Amniotic epithelial cell (primary cell): ENCODE results near the gene TREX2.

Source experiments
- DNase-seq: peaks from one replicate; pipeline ENCODE4 v3.0.0-alpha.2; 2010; ENCODE audit warnings: low read depth

The TREX2 gene

DNA sequence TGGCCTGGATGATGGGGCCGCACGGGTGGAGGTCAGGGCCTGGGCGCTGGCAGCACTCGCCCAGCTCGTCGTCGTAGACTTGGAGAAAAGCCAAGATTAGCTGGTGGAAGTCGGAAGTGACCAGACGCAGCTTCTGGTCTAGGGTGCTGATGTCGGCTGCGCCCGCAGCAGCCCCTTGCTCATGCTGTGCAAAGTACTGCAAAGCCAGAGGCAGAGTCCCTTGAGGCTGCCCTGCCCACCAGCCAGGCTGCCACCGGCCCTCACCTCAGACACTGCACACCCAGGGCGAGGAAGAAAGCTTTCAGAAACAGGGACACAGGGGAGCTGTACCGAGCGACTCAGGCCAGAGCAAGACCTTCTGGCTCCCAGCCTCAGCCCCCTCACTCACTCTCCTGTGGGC is 9.7 kb upstream of the TREX2 start:
- no peak for DNase-seq

DNA sequence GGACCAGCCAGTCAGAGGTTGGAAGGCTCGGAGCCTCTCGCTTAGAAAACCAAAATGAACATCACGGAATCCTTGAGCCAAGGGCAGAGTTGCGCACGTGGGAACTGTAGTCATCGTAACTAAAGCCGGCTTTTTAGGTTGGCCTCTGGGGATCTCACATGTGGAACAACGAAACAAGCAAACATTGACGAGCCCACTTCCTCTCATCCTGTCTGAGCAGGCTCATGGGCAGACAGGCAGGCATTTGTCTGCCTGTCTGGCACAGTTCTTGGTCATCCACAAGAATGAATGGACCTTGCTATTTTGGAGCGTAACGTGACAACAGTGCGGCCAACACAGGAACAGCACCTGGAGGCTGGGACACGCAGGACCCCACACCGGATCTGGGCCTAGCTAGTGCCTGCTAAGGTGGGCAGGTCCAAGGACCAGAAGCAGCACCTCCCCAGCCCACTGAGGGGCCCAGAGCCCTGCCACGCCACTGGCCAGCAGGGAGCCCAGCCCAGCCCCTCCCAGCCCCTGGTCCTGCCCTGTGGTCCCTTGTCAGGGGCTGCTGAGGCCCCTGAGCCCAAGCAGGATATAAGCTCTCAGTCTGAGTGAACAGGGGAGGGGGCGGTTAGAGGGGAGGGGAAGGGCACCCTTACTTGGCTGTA is 9.2 kb upstream of the TREX2 start:
- no peak for DNase-seq

DNA sequence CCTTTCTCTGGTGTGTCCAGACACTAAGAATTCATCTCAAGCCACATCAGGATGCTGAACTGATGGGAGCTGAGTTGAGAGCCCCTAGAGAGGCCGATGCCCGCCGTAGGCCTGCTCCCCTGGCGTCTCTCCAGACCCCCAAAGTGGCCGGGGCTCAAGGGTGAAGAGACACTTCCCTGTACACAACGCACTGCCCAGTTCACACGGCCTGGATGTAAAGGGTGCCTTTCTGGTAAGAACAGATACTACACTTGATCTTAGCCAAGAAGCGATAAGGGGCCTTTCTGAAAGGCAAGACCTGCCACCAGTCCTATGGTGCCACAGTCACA is 5.1 kb upstream of the TREX2 start:
- no peak for DNase-seq

DNA sequence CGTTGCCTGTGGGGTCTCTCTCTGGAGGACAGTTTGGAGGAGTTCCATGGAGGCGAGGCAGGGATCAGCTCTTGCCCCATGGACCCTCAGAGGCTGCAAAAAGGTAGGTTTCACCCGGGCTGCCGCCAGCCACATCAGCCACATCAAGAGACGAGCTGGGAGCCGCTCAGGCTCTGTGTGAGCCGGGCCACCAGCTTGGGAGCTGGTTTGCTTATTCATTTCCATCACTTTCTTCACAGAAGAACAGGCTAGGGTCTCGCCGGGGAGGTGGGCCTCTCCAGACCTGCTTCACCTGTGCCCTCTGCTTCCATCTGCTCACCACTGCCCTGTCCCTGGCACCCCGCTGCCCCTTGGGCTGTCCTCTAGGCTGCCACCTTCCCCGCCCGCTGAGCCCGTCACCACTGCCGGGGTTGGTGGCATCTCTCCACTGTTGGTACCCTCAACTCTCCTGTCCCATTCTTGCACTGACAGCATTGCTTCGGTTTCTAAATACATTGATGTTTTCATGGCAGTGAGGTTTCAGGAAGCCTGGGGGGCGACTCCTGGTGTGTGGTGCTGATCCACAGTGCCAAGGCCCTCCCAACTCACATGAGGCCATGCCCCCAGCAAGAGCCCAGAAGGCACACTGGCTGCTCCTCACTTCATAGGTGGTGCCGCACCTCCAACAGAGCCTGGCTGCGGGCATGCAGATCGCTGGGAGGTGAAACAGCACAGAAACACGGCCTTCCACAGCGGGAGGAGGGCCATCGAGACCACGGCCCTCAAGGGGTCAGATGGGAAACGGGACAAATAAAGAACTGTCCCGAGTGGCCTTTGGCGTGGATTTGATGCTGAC is 4.5 kb upstream of the TREX2 start:
- DNase-seq, result no peak

DNA sequence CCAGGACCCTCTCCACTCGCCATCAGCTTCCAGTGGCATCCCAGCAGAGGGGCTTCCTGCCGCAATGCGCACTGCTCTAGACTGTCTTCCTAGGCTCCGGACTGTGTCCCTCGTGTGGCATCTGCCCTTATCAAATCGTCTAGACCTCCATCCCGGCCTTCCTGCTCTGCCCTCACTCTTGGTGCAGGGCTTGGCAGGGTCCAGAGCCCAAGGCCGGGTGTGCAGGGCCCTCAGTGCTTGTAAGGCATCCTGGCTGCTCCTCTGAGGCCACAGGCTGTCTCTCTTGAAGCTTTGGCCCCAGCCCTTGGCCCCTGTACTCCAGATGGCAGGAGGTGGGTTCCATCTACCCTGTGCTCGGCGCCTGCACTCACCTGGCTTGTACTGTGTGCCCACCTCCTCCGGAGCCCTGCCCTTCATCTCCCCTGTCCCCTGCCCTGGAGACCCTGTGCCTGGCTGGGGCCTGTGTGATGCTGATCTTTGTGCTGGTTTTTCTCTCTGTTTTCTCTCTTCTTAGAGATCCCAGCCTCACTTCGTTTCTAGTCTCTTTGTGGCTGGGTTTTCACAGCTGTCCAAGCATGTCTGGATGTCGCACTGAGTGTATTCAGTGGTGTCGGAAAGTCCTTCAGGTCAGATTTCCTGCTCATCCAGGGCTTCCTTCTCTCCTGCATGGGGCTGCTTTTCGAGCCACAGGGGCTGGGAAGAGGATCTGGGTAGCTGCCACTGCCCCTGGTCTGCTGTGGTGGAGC is 3.7 kb upstream of the TREX2 start:
- DNase-seq, result no peak

DNA sequence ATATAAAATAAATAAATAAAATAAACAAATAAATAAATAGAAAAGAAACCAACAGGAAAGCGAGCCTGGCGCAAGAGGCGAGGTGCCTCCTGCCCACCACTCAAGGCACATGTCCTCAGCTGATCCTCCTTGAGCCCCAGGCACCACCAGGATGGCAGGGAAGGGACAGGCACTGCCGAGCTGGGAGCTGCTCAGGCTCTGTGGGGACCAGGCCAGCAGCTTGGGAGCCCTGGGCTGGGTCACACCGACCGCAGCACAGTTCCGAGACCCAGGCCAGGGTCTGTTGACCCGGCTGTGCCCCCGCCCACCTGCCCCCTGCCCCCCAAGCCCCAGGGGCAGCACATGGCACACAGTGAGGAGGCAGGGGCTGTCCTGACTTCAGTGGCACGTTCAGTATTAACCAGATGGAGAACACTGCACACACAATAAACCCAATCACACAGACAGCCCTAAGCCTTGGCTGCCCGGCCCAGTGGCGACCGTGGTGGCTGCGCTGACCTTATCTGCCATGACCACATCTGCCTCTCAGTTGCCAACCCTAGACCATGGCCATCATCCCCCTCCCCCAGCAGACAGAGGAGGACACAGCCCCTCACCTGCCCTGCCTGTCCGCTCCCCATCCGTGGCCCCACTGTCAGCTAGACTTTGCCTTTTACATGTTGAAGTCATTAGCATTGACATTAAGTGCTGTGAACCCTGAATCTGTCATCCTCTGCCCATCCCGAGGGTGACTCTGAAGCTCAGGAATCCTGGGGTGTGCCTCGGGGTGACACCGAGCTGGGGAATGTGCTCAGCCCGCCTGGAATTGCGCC is 2.9 kb upstream of the TREX2 start:
- DNase-seq, result no peak

DNA sequence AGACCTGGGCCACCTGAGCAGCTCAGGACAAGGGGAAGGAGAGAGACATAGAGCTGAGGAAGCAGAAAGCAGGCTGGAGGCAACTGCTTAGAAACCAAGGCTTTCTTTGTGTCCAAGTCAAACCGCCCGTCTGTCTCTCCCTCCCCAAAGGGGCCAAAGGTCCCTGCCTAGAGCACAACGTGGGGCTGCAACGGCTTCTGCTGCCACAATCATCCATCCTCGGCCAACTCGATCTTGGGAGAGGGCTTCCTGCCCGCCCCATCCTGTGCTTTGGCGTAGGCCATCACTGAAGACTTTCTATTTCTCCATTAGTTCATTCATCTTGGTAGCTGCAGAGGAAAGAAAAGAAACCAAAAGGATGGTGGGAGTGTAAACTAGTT is 1.7 kb upstream of the TREX2 start:
- DNase-seq, result no peak

DNA sequence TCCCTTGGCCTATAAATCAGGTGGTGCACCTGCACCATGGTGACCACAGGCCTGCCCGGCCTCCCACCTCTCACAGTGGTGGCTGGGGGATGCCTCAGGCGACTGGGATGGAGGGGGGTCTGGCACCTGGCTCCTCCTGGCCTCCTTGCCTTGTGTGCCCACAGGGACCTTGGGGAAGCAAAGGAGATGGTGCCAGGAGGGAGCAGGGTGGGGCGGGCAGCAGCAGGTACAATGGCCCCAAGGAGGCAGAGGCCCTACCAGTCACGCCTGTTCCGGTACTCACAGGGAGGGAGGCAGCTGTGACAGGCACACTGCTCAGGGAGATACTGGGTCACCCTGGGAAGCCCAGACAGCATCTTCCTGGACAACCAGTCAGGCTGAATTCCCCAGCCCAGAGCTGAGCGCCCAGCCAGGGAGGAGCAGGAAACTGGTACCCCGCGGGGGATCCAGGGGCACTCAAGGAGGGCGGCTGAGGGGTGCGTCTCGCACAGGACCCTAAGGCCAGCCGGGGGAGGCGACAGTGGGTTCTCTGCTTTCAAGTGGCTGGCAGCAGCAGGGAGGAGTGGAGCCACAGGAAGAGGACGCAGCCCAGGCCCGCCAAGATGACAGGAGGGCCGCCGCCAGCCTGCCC is 1.2 kb upstream of the TREX2 start:
- no peak for DNase-seq

DNA sequence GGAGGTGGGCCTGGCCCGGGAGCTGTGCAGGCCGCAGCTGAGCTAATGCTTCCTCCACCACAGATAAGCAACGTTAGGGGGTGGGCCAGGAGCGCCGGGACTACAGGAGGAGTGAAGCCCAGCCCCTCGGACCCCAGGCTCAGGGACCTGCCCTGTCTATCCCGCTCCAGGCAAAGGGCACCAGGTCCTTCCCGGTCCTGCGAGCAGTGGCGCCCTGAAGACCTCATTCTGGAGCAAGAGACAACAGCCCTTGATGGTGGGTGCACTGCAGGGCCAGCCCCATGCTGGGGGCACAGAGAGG is 730 bp upstream of the TREX2 start:
- no peak for DNase-seq

DNA sequence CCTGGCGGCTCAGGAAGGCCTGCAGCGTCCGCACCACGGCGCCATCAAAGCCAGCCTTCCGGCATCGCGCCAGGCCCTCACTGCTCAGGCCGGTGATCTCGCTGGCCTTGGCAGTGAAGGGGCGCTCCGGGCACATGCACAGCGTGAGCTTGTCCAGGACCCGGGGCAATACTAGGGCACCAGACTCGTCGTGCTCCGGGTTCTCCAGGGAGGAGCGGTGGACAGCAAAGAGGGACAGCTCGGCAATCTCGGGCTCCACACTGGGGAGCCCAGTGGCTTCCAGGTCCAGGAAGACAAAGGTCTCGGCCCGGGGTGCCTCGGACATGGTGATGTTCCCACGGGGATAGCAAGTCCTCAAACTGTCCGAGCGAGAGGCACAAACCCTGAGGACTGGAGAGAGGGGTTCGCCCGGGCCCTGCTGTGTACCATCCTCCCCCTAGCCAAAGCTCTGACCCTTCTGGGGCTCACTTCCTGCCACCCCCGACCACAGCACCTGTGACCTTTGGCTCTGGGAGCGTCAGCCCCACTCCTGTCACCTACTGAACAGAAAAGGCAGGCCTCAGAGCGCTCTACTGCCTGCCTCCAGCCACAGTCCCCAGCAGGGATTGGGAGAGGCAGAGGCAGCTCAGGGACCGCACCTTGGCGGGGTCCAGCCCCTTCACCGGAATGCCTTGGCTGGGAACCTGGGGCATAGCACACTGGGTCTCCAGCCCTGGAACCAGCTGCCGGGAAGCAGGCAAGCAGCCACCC is 575 bp downstream of the TREX2 start:
- no peak for DNase-seq

DNA sequence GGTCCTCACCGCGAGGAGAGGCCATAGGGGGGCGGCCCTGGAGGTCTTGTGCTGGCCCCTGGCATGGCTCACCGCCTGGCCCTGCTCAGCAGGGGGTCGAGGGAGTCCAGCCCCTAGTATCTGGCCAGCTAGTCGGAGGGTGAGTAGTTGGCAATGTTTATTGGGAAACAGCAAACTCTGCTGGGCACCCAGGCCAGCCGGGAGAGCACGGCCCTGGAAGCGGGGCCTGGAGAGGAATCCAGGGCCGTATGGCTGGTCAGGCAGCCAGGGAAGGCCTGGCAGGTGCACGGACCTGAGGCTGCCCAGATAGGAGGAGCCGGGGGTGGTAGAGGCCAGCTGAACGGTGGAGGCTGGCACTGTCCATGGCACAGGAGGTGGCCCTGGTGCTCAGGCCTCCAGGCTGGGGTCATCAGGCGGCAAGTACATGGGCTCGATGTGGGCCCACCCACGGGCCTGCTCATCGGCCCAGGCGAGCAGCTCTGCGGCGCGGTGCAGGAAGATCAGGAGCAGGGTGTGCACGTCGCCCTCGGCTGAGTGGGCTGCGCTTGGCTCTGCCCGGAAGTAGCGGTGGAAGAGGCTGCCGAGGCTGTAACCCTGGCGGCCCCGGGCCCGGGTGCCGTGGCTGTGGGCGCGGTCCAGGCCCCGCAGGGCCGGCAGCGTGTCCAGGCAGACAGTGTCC is 1.4 kb downstream of the TREX2 start:
- DNase-seq, result no peak

DNA sequence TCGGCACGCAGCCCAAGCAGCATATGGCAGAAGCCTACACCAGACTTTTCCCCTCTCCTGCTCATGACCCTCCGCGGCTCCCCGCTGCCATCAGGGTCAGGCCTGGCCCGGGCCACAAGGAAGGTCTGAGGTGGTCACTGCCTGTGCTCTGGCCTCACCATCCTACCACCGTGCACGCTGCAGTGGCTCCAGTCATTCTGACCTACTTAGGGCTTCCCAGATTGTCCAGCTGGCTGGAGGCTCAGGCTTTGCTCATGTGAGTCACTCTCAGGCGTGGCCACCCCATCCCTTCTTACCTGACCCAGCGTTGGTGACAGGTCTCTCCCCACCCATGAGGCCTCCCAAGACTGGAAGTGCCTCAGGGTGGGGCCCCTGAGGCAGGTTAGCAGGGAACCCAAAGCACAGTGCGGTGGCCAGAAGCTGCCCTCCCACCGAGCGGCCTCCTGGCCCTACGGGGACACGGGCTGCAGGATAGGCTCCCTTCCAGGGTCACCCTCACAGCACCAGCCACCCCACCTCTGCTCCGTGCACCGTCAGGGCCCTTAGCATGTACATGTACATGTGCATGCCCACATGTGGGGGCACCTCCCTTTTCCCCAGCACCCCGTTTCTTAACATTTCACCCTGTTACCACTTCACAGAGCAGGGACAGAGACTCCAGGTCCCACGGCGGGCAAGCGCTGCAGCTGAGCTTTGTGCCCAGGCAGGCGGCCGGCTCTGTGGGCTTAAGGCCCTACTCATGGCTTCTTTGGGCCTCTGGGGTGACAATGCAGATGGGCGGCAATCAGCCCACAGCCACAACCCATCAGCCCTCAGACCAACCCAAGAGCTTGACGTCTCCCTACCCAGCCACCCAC is 2.2 kb downstream of the TREX2 start:
- DNase-seq, result no peak

DNA sequence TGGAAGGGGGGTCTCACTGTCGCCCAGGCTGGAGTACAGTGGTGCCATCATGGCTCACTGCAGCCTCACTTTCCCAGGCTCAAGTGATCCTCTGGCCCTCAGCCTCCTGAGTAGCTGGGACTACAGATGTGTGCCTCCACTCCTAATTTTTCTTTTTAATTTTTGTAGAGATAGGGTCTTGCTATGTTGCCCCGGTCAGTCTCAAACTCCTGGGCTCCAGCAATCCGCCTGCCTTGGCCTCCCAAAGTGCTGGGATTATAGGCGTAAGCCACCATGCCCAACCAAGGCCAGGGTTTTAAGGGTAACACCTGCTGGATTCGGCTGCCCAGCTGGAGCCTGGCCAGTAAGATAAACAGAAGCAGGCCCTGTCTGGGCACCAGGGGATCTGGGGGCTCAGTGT is 3.4 kb downstream of the TREX2 start:
- DNase-seq, result no peak

DNA sequence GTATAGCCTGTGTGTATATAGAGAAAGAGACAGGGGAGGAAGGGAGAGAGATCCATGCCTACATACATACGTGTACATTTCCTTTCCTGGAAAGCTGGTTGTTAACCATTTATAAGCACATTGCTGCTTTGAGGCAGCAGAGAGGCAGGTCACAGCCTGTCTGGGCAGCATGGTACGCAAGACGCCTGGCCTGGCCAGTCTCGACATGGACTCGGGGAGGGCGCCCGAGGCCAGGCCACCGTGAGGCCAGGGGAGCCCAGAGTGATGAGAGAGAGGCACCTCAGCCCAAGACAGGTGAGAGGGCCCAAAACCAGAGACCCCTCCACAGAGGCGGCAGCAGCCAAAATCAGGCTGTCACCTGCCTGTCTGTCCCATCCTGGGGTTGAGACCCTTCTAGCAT is 3.9 kb downstream of the TREX2 start:
- no peak for DNase-seq

DNA sequence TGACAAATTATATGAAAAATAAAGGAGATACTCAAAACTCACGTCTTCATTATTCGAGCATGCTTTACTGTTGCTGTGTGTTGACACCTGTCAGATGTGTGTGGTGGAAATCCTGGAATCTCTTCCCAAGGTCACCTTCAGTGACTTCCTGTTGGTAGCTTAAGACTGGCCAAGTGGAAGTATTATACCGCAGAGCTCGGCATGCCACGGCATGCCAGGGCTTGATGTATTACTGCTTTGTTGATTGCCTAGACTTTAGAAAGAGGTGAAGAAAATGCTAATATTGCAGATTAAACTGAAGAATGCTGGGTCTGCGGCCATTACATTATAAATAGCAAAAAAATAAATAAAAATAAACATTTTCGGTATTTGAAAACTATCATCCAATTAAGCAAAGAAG is 4.6 kb downstream of the TREX2 start:
- no peak for DNase-seq

DNA sequence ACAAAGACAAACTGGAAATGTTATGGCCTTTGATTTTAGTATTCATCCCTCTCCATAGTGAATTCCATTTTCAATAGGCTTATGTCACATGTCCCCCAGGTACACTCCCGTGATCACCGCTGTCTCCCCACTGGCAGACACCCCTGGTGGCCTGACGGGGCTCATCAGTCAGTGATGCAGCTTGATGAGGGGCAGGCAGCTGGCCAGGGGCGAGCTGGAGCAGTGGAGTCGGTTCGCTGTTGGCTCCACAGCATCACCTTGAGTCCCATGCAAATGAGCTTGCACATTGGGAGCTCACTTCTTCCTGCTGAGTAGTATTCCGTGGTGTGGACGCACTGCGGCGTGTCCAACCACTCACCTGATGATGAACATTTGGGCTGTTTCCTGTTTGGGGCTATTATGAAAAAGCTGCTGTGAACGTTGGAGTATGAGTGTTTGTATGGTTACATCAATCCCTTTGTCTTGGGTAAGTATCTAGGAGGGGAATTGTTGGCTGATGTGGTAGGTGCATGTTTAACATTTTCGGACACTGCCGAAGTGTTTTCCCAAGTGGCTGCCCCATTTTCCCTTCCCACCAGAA is 5.2 kb downstream of the TREX2 start:
- no peak for DNase-seq

DNA sequence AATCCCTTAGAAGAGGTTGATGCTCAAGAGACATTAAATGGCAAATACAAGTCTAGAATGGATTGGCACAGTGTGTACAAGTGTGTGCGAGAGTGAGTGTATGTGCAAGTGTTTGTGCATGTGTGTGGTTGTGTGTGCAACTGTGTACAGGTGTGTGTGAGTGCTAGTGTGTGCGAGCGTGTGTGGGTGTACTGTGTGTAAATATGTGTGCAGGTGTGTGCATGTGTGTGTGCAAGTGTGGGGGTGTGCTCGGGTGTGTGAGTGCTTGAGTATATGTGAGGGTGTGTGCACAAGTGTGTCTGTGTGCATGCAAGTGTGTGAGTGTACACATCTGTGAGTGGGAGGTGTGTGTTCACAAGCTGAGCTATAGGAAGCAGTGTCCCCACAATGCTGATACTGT is 5.9 kb downstream of the TREX2 start:
- DNase-seq, result no peak

DNA sequence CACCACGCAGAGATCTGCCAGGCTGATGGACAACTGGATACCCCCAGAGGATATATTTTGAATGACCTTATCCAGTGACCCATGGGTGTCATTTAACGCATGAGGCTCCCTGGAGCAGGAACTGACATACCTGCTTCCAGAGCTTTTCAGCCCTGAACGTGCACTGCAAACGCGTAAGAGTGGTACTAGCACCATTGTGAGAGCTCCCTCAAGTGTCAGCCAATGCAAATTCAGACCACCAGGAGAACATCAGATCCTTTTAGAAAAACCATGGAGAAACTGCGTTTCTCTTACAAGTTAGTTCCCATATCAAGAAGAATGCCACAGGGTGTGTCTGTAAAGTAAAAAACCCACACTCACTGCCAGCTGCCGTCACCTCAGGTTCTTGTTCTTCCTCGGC is 7.3 kb downstream of the TREX2 start:
- no peak for DNase-seq

DNA sequence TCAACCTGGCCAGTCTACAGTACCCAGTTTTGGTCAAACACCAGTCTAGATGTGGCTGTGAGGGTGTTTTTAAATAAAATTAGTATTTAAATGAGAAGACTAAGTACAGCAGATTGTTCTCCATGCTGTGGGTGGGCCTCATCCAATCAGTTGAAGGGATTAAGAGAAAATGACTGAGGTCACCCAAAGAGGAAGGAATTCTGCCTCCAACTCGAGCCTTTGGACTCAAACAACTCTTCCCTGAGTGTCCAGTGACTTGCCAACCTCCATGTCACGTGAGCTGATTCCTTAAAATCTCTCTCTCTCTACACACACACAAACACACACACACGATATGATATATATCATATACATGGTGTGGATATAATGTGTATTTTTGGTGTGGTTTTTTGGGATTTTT is 10.0 kb downstream of the TREX2 start:
- no peak for DNase-seq

DNA sequence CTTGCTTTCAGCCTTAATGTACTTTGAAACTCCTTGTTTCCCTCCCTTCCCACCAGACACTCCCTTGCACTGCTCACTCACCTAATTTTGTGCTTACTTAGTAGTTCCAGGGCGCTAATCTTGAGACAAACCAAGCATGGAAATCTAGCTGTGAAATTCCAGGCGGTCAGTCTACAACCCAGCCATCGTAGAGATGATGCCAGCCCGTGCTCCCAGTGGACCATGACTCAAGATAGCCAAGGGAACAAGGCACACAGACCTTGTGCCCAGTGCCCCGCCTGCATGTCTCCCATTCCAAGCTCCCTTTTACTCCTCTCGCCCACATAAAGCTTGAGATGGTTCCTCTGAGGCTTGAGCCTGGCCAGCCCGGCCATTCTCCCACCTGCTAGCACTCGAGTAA is 11.1 kb downstream of the TREX2 start:
- no peak for DNase-seq
